Activated T-cell treated with anti-CD3 and anti-CD28 coated beads for 48 hours (primary cell): ENCODE data around the gene HSPB6.
A peak's percentile ranks its signal among the peaks of the same experiment; 100 is the strongest.

Experiments
- DNase-seq: peaks from one replicate; pipeline ENCODE4 v3.0.0-alpha.2; 2020; ENCODE audit warnings: low read depth

The HSPB6 gene

GRCh38 chr19:35746087-35746462 is 10.8 kb downstream of the HSPB6 start:
- DNase-seq: no peak

- peak; percentile 94 for DNase-seq
Measured at GRCh38 chr19:35745328-35746086, 11.3 kb downstream of the HSPB6 start, which contains the start of the genes PSENEN and U2AF1L4. Gene PSENEN (plus strand): TSS chr19:35745651. CDS start chr19:35745931, 280 bp downstream. Gene U2AF1L4 (minus strand): TSS chr19:35745418. CDS start chr19:35745391, 27 bp downstream.

- peak; percentile 87 for DNase-seq
Measured at GRCh38 chr19:35744430-35745327, 12.2 kb downstream of the HSPB6 start.

GRCh38 chr19:35743640-35744429 is 13.0 kb downstream of the HSPB6 start:
- no peak for DNase-seq

- DNase-seq: peak; percentile 64
Measured at GRCh38 chr19:35742121-35742724, 14.6 kb downstream of the HSPB6 start, which contains the start of gene IGFLR1. Gene IGFLR1 (minus strand): TSS chr19:35742452. CDS start chr19:35741180, 1,272 bp downstream.

- no peak for DNase-seq
Measured at GRCh38 chr19:35741203-35741515, 15.7 kb downstream of the HSPB6 start.

- DNase-seq: peak; percentile 94
Measured at GRCh38 chr19:35740423-35741202, 16.2 kb downstream of the HSPB6 start.

- no peak for DNase-seq
Measured at GRCh38 chr19:35740108-35740422, 16.8 kb downstream of the HSPB6 start.

GRCh38 chr19:35739275-35740107 is 17.3 kb downstream of the HSPB6 start:
- no peak for DNase-seq

GRCh38 chr19:35738887-35739229 is 18.0 kb downstream of the HSPB6 start:
- DNase-seq: no peak

- no peak for DNase-seq
Measured at GRCh38 chr19:35738021-35738886, 18.6 kb downstream of the HSPB6 start.

GRCh38 chr19:35736913-35737886 is 19.6 kb downstream of the HSPB6 start:
- no peak for DNase-seq

- DNase-seq: no peak
Measured at GRCh38 chr19:35734889-35735288, 21.9 kb downstream of the HSPB6 start.

GRCh38 chr19:35734273-35734672 is 22.6 kb downstream of the HSPB6 start:
- DNase-seq: no peak

- DNase-seq: no peak
Measured at GRCh38 chr19:35733180-35734125, 23.4 kb downstream of the HSPB6 start.

GRCh38 chr19:35732540-35733179 is 24.2 kb downstream of the HSPB6 start:
- no peak for DNase-seq
